OCI-LY1 (cell line): ENCODE results near the gene KCNA10.

Source experiments
- H2AFZ ChIP-seq: fragments of 200-600 bp; sonication (generic), shearing (Covaris generic); 2 replicates; pipeline ENCODE4 v1.6.0; 2014; ENCODE audit warnings: antibody characterized with exemption, mild to moderate bottlenecking, low read length
- H3F3A ChIP-seq: fragments of 200-600 bp; sonication (generic), shearing (Covaris generic); 2 replicates; pipeline ENCODE4 v1.6.0; 2014; ENCODE audit warnings: mild to moderate bottlenecking, antibody characterized with exemption, low read length, moderate library complexity; ENCODE audit not compliant: insufficient read depth
- H3K27ac ChIP-seq: fragments of 200-600 bp; sonication (generic); 2 replicates; pipeline ENCODE4 v1.5.1; 2014; ENCODE audit warnings: low read length, mixed run types, mild to moderate bottlenecking, low read depth; ENCODE audit not compliant: poor library complexity, severe bottlenecking
- H3K27me3 ChIP-seq: fragments of 200-600 bp; sonication (generic); 2 replicates; pipeline ENCODE4 v1.6.0; 2014; ENCODE audit warnings: antibody characterized with exemption, mild to moderate bottlenecking, low read length, moderate library complexity; ENCODE audit not compliant: insufficient read depth
- H3K36me3 ChIP-seq: fragments of 200-600 bp; sonication (generic); 2 replicates; pipeline ENCODE4 v1.6.1; 2014; ENCODE audit warnings: mild to moderate bottlenecking, antibody characterized with exemption, low read length, moderate library complexity, mixed read lengths; ENCODE audit not compliant: insufficient read depth
- H3K4me1 ChIP-seq: fragments of 200-600 bp; sonication (generic); 2 replicates; pipeline ENCODE4 v1.5.1; 2014; ENCODE audit warnings: mild to moderate bottlenecking, low read length, moderate library complexity; ENCODE audit not compliant: insufficient read depth, severe bottlenecking
- H3K4me2 ChIP-seq: fragments of 200-600 bp; sonication (generic), shearing (Covaris generic); 2 replicates; pipeline ENCODE4 v1.6.1; 2014; ENCODE audit warnings: low read length
- H3K4me3 ChIP-seq: fragments of 200-600 bp; sonication (generic); 2 replicates; pipeline ENCODE4 v1.5.1; 2014; ENCODE audit warnings: low read length, low read depth, mild to moderate bottlenecking, mixed read lengths; ENCODE audit not compliant: poor library complexity, severe bottlenecking
- H3K79me2 ChIP-seq: fragments of 200-600 bp; shearing (Covaris generic); 2 replicates; pipeline ENCODE4 v1.6.1; 2016; ENCODE audit warnings: mixed run types, low read length, mixed read lengths; ENCODE audit not compliant: insufficient read depth
- H3K9ac ChIP-seq: fragments of 200-600 bp; sonication (generic), shearing (Covaris generic); 2 replicates; pipeline ENCODE4 v1.6.1; 2014; ENCODE audit warnings: mild to moderate bottlenecking, low read length, mixed read lengths
- H3K9me2 ChIP-seq: fragments of 200-600 bp; sonication (generic), shearing (Covaris generic); 2 replicates; pipeline ENCODE4 v1.6.1; 2014; ENCODE audit warnings: low read depth, mild to moderate bottlenecking, low read length, mixed read lengths
- H3K9me3 ChIP-seq: fragments of 200-600 bp; shearing (Covaris generic); 2 replicates; pipeline ENCODE4 v1.6.1; 2014; ENCODE audit warnings: low read length, mixed read lengths
- H4K20me1 ChIP-seq: fragments of 200-600 bp; sonication (generic), shearing (Covaris generic); 2 replicates; pipeline ENCODE4 v1.6.0; 2016; ENCODE audit warnings: mild to moderate bottlenecking, low read length; ENCODE audit not compliant: insufficient read depth
- CTCF ChIP-seq: fragments of 200-600 bp; sonication (generic), shearing (Covaris generic); IDR thresholded peaks from 2 replicates; pipeline ENCODE4 v1.5.1; 2017; ENCODE audit warnings: mild to moderate bottlenecking, antibody characterized with exemption, low read length, moderate library complexity, mixed read lengths
- EZH2 ChIP-seq: fragments of 200-600 bp; sonication (generic), shearing (Covaris generic); IDR thresholded peaks from 2 replicates; pipeline ENCODE4 v1.8.0; 2017; ENCODE audit warnings: borderline replicate concordance, mixed run types, mild to moderate bottlenecking, antibody characterized with exemption, low read length, moderate library complexity, mixed read lengths

The KCNA10 gene

GRCh38 chr1:110504226-110504625 lies 14.7 kb downstream of the KCNA10 start:
- Histone ChIP-seq H3K4me1 (no peaks in the 10 kb centered on the region), H3K27ac (no peak overlapping the region), H2AFZ (no peak overlapping the region), H4K20me1 (no peaks in the 10 kb centered on the region), H3K4me2 (no peak overlapping the region), H3K79me2 (no peaks in the 10 kb centered on the region), H3K36me3 (no peaks in the 10 kb centered on the region), H3K27me3 (no peaks in the 10 kb centered on the region; the same call in 1 of the 2 replicates), H3K4me3 (no peak overlapping the region), H3K9me2 (no peaks in the 10 kb centered on the region), H3K9ac (no peak overlapping the region), H3F3A (no peaks in the 10 kb centered on the region), H3K9me3 (no peaks in the 10 kb centered on the region)
- no peak for TF ChIP-seq CTCF
- no peak for TF ChIP-seq EZH2

DNA sequence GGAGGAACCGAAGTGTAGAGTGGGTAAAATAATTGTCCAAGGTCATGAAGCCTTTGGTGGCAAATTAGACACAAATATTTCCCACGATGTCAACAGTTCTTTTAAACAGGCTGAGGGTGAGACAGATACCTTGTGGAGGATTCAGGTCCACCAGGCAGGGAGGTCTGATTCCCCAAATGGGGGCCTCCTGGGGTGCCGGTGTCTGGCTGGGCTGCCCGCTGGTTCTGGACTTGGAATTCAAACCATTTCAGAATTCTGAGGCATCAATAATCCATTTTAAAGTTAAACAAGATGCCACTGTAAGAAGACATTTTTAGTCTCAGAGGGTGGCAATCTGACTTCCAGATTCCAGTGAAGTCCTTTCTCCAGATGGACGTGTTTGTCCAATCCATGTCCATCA lies 15.5 kb downstream of the KCNA10 start:
- H3K4me2 ChIP-seq, result no peak overlapping the region
- no peak overlapping the region for H2AFZ ChIP-seq
- no peaks in the 10 kb centered on the region; the same call in 1 of the 2 replicates for H3K27me3 ChIP-seq
- H3K4me1 ChIP-seq, result no peaks in the 10 kb centered on the region
- H4K20me1 ChIP-seq, result no peaks in the 10 kb centered on the region
- H3K9ac ChIP-seq, result no peak overlapping the region
- TF ChIP-seq CTCF (no peak), EZH2 (no peak)
- no peak overlapping the region for H3K27ac ChIP-seq
- H3F3A ChIP-seq, result no peaks in the 10 kb centered on the region
- no peaks in the 10 kb centered on the region for H3K9me2 ChIP-seq
- no peaks in the 10 kb centered on the region for H3K9me3 ChIP-seq
- H3K79me2 ChIP-seq, result no peaks in the 10 kb centered on the region
- no peaks in the 10 kb centered on the region for H3K36me3 ChIP-seq
- H3K4me3 ChIP-seq, result no peak overlapping the region

- no peaks in the 10 kb centered on the region for H3K79me2 ChIP-seq
- no peak overlapping the region for H3K27ac ChIP-seq
- no peaks in the 10 kb centered on the region for H3K9me2 ChIP-seq
- no peak overlapping the region for H2AFZ ChIP-seq
- no peak overlapping the region for H3K4me2 ChIP-seq
- no peak overlapping the region for H3K9ac ChIP-seq
- H3K4me1 ChIP-seq, result no peaks in the 10 kb centered on the region
- no peaks in the 10 kb centered on the region for H3K36me3 ChIP-seq
- no peaks in the 10 kb centered on the region for H4K20me1 ChIP-seq
- no peaks in the 10 kb centered on the region for H3K9me3 ChIP-seq
- TF ChIP-seq CTCF (no peak), EZH2 (no peak)
- no peak overlapping the region for H3K4me3 ChIP-seq
- no peaks in the 10 kb centered on the region; the same call in 1 of the 2 replicates for H3K27me3 ChIP-seq
- H3F3A ChIP-seq, result no peaks in the 10 kb centered on the region
Measured at GRCh38 chr1:110502402-110503151, 16.4 kb downstream of the KCNA10 start.
